Right atrium auricular region (tissue), 2 donors: ENCODE data around the gene MST1. TPM values are rescaled to one million over a fixed set of nuclear protein-coding genes. Genes with fewer than 3 reads are reported as not detected.

Experiments used
- DNase-seq: peaks from one replicate; pipeline ENCODE4 v3.0.0-alpha.2; 2019; ENCODE audit warnings: low spot score
- H3K27ac ChIP-seq, 2 donors: fragments of 200-600 bp; sonication (generic); 1 replicate in 1 of 2; 2 replicates in 1 of 2; pipeline ENCODE4 v1.5.1; 2016 to 2019
- H3K27me3 ChIP-seq, 2 donors: fragments of 200-600 bp; sonication (generic); one replicate each; pipeline versions ENCODE4 v1.5.1 to v1.6.0; 2017 to 2019
- H3K36me3 ChIP-seq: fragments of 200-600 bp; sonication (generic); one replicate; pipeline ENCODE4 v1.5.1; 2016
- H3K4me1 ChIP-seq, 2 donors: fragments of 200-600 bp; sonication (generic); one replicate each; pipeline versions ENCODE4 v1.5.1 to v1.6.0; 2017 to 2019
- H3K4me3 ChIP-seq, 2 donors: fragments of 200-600 bp; sonication (generic); 1 replicate in 1 of 2; 2 replicates in 1 of 2; pipeline ENCODE4 v1.5.1; 2017 to 2019; ENCODE audit warnings: mild to moderate bottlenecking in 1 of 2, moderate library complexity in 1 of 2
- H3K9me3 ChIP-seq, 2 donors: fragments of 200-600 bp; sonication (generic); one replicate each; pipeline ENCODE4 v1.5.1; 2019
- CTCF ChIP-seq, 2 donors: fragments of 200-600 bp; sonication (generic); IDR thresholded peaks; one replicate each; pipeline ENCODE4 v1.5.1; 2019; ENCODE audit warnings: antibody characterized with exemption in 2 of 2
- total RNA-seq, 2 donors: library from RNA; depleted of rRNA; stranded (reverse); fragments of >200 nt; gene quantifications; one replicate each; pipeline ENCODE4 v1.1.0, GENCODE V29; 2016

Gene MST1
- total RNA-seq, 2 donors from 2014 or later = 3.9 to 8.0 TPM

- no peak for TF ChIP-seq CTCF (IDR thresholded peaks at IDR 0.05)
- Histone ChIP-seq H3K4me1 (peaks cover 0 to 39% of the 10 kb centered on the region in 2 donors), H3K9me3 (no peaks in the 10 kb centered on the region), H3K27me3 (no peaks in the 10 kb centered on the region), H3K27ac (no peak overlapping the region), H3K4me3 (no peak overlapping the region), H3K36me3 (peaks cover 28% of the 10 kb centered on the region)
- DNase-seq = no peak
Observed at GRCh38 chr3:49720855-49721595, 31.8 kb upstream of the MST1 start.

- H3K4me1 ChIP-seq = peaks cover 0 to 33% of the 10 kb centered on the region in 2 donors
- peak; percentile 28 to 67 for TF ChIP-seq CTCF (IDR thresholded peaks at IDR 0.05)
- no peaks in the 10 kb centered on the region for H3K9me3 ChIP-seq
- H3K36me3 ChIP-seq = peaks cover 30% of the 10 kb centered on the region
- peak within 1 kb of the TSS; percentile 62 to 64 for H3K27ac ChIP-seq
- peak within 1 kb of the TSS; percentile 39 to 62 for H3K4me3 ChIP-seq
- peak; percentile 97 for DNase-seq
- no peaks in the 10 kb centered on the region for H3K27me3 ChIP-seq
Observed at GRCh38 chr3:49719214-49719884, 30.1 kb upstream of the MST1 start, which contains the start of gene AMIGO3. TSS of gene AMIGO3 (minus strand) at chr3:49719684. CDS start at chr3:49719465, 219 bp downstream.

GRCh38 chr3:49718858-49719213 is 29.6 kb upstream of the MST1 start:
- no peaks in the 10 kb centered on the region for H3K27me3 ChIP-seq
- peaks cover 0 to 30% of the 10 kb centered on the region in 2 donors for H3K4me1 ChIP-seq
- no peak for DNase-seq
- peak overlapping the region; percentile 39 to 62 for H3K4me3 ChIP-seq
- no peak for TF ChIP-seq CTCF (IDR thresholded peaks at IDR 0.05)
- no peak overlapping the region for H3K27ac ChIP-seq
- H3K36me3 ChIP-seq = peaks cover 30% of the 10 kb centered on the region
- H3K9me3 ChIP-seq = no peaks in the 10 kb centered on the region

- TF ChIP-seq CTCF (IDR thresholded peaks at IDR 0.05) = no peak
- Histone ChIP-seq H3K4me3 (no peak overlapping the region), H3K9me3 (no peaks in the 10 kb centered on the region), H3K27ac (no peak overlapping the region), H3K4me1 (peaks cover 0 to 27% of the 10 kb centered on the region in 2 donors), H3K36me3 (peaks cover 30% of the 10 kb centered on the region), H3K27me3 (no peaks in the 10 kb centered on the region)
- DNase-seq = no peak
Observed at GRCh38 chr3:49717959-49718857, 28.9 kb upstream of the MST1 start.

- no peak for DNase-seq
- Histone ChIP-seq H3K36me3 (peaks cover 28% of the 10 kb centered on the region), H3K4me3 (no peak overlapping the region), H3K27ac (no peak overlapping the region), H3K9me3 (no peaks in the 10 kb centered on the region), H3K27me3 (no peaks in the 10 kb centered on the region), H3K4me1 (peaks cover 0 to 19% of the 10 kb centered on the region in 2 donors)
- no peak for TF ChIP-seq CTCF (IDR thresholded peaks at IDR 0.05)
Observed at GRCh38 chr3:49717211-49717958, 28.1 kb upstream of the MST1 start.
